GM18907 (cell line): ENCODE measurements around the gene CFAP68.
"Not testable (repeated sequence)": the region's sequence is repeated elsewhere in the genome, so short reads cannot be mapped to it uniquely, and the experiment has no call there.

Source experiments
- ATAC-seq: cut with Tn5 transposase; IDR thresholded peaks from one replicate; pipeline ENCODE4 v1.9.1; 2021; ENCODE audit warnings: mild to moderate bottlenecking, moderate library complexity; ENCODE audit not compliant: unreplicated experiment

CFAP68 gene

GRCh38 chr11:111916768-111917167 lies 37.4 kb downstream of the CFAP68 start:
- no peak for ATAC-seq

- ATAC-seq = no peak
These were observed 38.0 kb downstream of the CFAP68 start for GRCh38 chr11:111917312-111917711.

DNA sequence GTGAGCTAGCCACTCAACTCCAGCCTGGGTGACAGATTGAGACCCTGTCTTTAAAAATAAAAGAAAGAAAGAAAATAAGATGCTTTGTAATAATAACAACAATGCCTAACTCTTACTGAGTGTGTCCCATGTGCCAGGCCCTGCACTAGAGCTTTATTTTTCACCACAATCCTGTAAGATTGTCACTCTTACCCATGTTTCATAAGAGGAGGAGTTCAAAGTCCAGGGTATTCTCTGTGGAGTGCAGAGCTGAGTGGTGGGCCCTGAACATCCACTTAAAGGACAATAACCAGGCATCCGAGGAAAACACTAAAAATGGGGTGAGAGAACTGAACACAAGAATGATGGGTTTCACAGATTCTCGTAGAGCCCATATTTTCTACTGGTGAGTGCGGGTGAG lies 38.4 kb downstream of the CFAP68 start:
- ATAC-seq = no peak

GRCh38 chr11:111918390-111919256 lies 39.3 kb downstream of the CFAP68 start, which contains the start of gene C11orf52:
Gene C11orf52, plus strand, starts transcription at chr11:111918913. Its CDS starts 60 bp downstream, at chr11:111918973.
- no peak for ATAC-seq

DNA sequence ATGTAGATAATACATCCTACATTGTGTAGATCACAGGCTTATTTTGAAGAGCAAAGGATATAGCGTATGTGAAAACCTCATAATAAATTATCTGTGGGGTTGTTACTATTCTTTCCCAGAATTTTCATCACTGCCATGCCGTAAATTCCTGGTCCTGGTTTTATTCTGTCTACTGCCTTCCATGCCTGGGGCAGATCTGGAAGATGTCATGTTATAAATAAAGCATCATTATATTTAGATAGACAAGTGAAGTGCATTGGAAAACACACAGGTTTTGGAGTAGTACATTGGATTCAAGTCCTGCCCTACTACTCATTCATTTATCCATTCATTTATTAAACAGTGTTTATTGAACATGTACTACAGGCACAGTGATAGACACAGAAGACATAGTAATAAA lies 41.6 kb downstream of the CFAP68 start:
- ATAC-seq = no peak

DNA sequence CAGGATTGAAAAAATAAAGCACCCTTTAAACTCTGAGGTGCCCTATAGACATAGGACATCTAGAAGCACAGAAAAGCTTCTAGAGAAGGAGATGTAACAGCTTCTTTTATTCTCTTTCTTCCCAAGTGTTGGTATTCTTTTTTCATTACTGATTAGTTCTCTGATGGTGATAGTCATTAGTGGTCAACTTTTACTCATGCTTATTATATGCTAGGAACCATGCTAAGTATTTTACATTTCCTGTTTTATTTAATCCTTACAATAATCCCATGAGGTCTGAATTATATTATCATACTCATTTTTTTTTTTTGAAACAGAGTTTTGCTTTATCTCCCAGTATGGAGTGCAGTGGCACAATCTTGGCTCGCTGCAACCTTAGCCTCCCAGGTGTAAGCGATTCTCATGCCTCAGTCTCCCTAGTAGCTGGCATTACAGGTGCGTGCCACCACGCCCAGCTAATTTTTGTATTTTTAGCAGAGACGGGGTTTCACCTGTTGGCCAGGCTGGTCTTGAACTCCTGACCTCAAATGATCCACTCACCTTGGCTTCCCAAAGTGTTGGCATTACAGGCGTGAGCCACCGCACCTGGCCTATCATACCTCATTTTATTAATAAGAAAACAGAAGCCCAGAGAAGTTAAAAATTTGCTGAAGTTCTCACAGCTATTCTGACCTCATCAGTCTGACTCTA lies 42.3 kb downstream of the CFAP68 start:
- ATAC-seq = no peak

DNA sequence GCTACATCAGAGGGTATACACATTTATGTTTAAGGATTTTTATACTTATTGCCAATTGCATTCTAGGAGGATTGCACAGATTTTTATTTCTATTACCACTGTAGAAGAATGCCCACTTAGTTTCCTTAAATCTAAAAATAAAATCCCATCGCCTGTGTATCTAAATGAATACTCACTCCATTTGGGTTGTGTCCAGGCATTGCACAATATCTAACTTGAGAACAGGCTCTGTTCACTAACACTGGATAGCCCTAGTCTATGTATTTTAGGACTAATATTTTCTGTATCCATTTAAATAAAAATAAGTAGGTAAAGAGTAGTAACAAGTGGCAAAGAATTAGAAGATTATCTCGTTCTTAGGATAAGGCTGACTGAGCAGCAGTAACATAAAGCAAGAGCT lies 43.5 kb downstream of the CFAP68 start:
- no peak for ATAC-seq

GRCh38 chr11:111923351-111923788 lies 44.0 kb downstream of the CFAP68 start:
- ATAC-seq = no peak

GRCh38 chr11:111923951-111924350 lies 44.6 kb downstream of the CFAP68 start:
- ATAC-seq = no peak

GRCh38 chr11:111925953-111926352 lies 46.6 kb downstream of the CFAP68 start:
- ATAC-seq = no peak

- ATAC-seq = peak; percentile 91
These were observed 47.4 kb downstream of the CFAP68 start for GRCh38 chr11:111926505-111927391.

- ATAC-seq = no peak
These were observed 51.1 kb downstream of the CFAP68 start for GRCh38 chr11:111930472-111930871.

- no peak for ATAC-seq
These were observed 53.2 kb downstream of the CFAP68 start for GRCh38 chr11:111932611-111932950.

- not testable (repeated sequence) for ATAC-seq
These were observed 53.8 kb downstream of the CFAP68 start for GRCh38 chr11:111933176-111933575.

DNA sequence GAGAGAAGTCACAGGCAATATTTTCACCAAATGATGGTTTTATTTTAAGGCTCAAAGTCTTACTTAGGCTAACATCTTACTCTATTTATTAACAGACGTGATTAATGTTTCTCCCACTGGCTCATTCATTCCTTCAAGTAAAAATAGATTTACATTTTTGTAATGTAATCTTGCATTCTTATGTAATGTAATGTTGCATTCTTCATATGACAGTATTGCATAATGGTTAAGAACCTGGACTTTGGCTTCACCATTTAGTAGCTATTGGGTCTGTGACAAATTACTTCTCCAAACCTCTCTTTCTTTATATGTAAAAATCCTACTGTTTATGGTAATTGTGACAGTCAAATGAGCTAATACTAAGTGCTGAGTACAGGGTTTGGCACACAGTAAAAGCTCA lies 54.5 kb downstream of the CFAP68 start:
- no peak for ATAC-seq

GRCh38 chr11:111934306-111934705 lies 55.0 kb downstream of the CFAP68 start:
- ATAC-seq = no peak
